MCF 10A (cell line): ENCODE measurements around the gene TSC22D1. TPM values are rescaled to one million over a fixed set of nuclear protein-coding genes. Genes with fewer than 3 reads are reported as not detected.

ENCODE experiments used
- BruUV-seq: library from RNA; stranded (reverse); fragments of 400-500 nt; replicated peaks from 2 replicates; lab custom pipeline; 2021; lab: Mats Ljungman, UMichigan
- CTCF ChIA-PET: fragments of 300-600 bp; sonication (Branson Sonifier 250); formaldehyde crosslinking; extraction: SDS; loops from one replicate; lab custom pipeline; 2021; ENCODE audit warnings: antibody characterized with exemption, inconsistent platforms; lab: Yijun Ruan, JAX
- POLR2A ChIA-PET: fragments of 300-600, 350-650 bp; sonication (Branson Sonifier 250); formaldehyde crosslinking; extraction: SDS; loops from one replicate; lab custom pipeline; 2020; ENCODE audit warnings: antibody characterized with exemption, inconsistent platforms; lab: Yijun Ruan, JAX
- DNase-seq: peaks from one replicate; pipeline ENCODE4 v3.0.0-alpha.2; 2018; ENCODE audit not compliant: unreplicated experiment
- H3K27ac Mint-ChIP-seq: one replicate; pipeline ENCODE4 v1.8.0; 2022; ENCODE audit warnings: mild to moderate bottlenecking, low read depth, mixed read lengths; ENCODE audit not compliant: unreplicated experiment
- H3K27me3 Mint-ChIP-seq: one replicate; pipeline ENCODE4 v1.8.0; 2022; ENCODE audit warnings: mixed read lengths; ENCODE audit not compliant: insufficient read depth, unreplicated experiment
- H3K36me3 Mint-ChIP-seq: one replicate; pipeline ENCODE4 v1.8.0; 2022; ENCODE audit warnings: mild to moderate bottlenecking, moderate library complexity, mixed read lengths; ENCODE audit not compliant: insufficient read depth, unreplicated experiment
- H3K4me1 Mint-ChIP-seq: one replicate; pipeline ENCODE4 v1.8.0; 2022; ENCODE audit warnings: mixed read lengths; ENCODE audit not compliant: insufficient read depth, unreplicated experiment
- H3K4me3 Mint-ChIP-seq: one replicate; pipeline ENCODE4 v1.8.0; 2022; ENCODE audit warnings: mild to moderate bottlenecking, moderate library complexity, mixed read lengths; ENCODE audit not compliant: unreplicated experiment
- H3K9me3 Mint-ChIP-seq: one replicate; pipeline ENCODE4 v1.8.0; 2022; ENCODE audit warnings: mixed read lengths; ENCODE audit not compliant: unreplicated experiment
- CTCF ChIP-seq: fragments of 200-600 bp; IDR thresholded peaks from one replicate; pipeline ENCODE4 v1.8.0; 2022; ENCODE audit warnings: antibody characterized with exemption, mild to moderate bottlenecking; ENCODE audit not compliant: unreplicated experiment
- intact Hi-C: fragments of 100-400 bp; cut with micrococcal nuclease; formaldehyde crosslinking; loops from 2 replicates; pipeline ENCODE4 v1.14.1; 2022
- total RNA-seq: library from RNA; stranded (reverse); gene quantifications from 2 replicates; pipeline ENCODE4 v1.2.3, GENCODE V29; 2022

Gene TSC22D1
- total RNA-seq, 1 experiment from 2014 or later: 153 TPM

GRCh38 chr13:44417876-44418275 lies 158.3 kb downstream of the TSC22D1 start:
- Mint-ChIP-seq H3K36me3 (no peaks in the 10 kb centered on the region), H3K27me3 (no peaks in the 10 kb centered on the region), H3K4me3 (no peak overlapping the region), H3K27ac (no peak overlapping the region), H3K4me1 (no peaks in the 10 kb centered on the region), H3K9me3 (no peaks in the 10 kb centered on the region)
- DNase-seq: no peak
- no peak for TF ChIP-seq CTCF
- intact Hi-C loops: no loop called here
- ChIA-PET POLR2A (interaction anchor here (1.2 kb wide), 1 partner anchor 12 kb away, joined by 5 read pairs; no protein-coding TSS in a partner anchor), CTCF (interaction anchor here (0.6 kb wide), 2 partner anchors 406 to 1217 kb away, joined by 3 read pairs; no protein-coding TSS in a partner anchor)
- BruUV-seq: no TSS peak

GRCh38 chr13:44417446-44417845 lies 158.7 kb downstream of the TSC22D1 start:
- POLR2A ChIA-PET: interaction anchor here (1.2 kb wide), 1 partner anchor 11 kb away, joined by 5 read pairs; no protein-coding TSS in a partner anchor
- no peaks in the 10 kb centered on the region for H3K36me3 Mint-ChIP-seq
- no peak for DNase-seq
- H3K4me1 Mint-ChIP-seq: no peaks in the 10 kb centered on the region
- intact Hi-C loops: no loop called here
- H3K9me3 Mint-ChIP-seq: no peaks in the 10 kb centered on the region
- BruUV-seq: no TSS peak
- no peak overlapping the region for H3K27ac Mint-ChIP-seq
- no peak for TF ChIP-seq CTCF
- CTCF ChIA-PET: interaction anchor here (0.6 kb wide), 1 partner anchor 1216 kb away, joined by 3 read pairs; no protein-coding TSS in a partner anchor
- no peak overlapping the region for H3K4me3 Mint-ChIP-seq
- H3K27me3 Mint-ChIP-seq: no peaks in the 10 kb centered on the region

- Mint-ChIP-seq H3K27me3 (no peaks in the 10 kb centered on the region), H3K9me3 (no peaks in the 10 kb centered on the region), H3K27ac (no peak overlapping the region), H3K4me1 (no peaks in the 10 kb centered on the region), H3K36me3 (no peaks in the 10 kb centered on the region), H3K4me3 (no peak overlapping the region)
- TF ChIP-seq CTCF: no peak
- CTCF ChIA-PET: no interaction called here
- intact Hi-C loops: no loop called here
- BruUV-seq: no TSS peak
- POLR2A ChIA-PET: no interaction called here
- no peak for DNase-seq
Measured at GRCh38 chr13:44416744-44417143, 159.4 kb downstream of the TSC22D1 start.

- CTCF ChIA-PET: no interaction called here
- DNase-seq: no peak
- H3K9me3 Mint-ChIP-seq: no peaks in the 10 kb centered on the region
Measured at GRCh38 chr13:44416301-44416700, 159.8 kb downstream of the TSC22D1 start.

More at GRCh38 chr13:44416301-44416700, 159.8 kb downstream of the TSC22D1 start:
- intact Hi-C loops: no loop called here
- no peak for TF ChIP-seq CTCF
- Mint-ChIP-seq H3K27me3 (no peaks in the 10 kb centered on the region), H3K36me3 (no peaks in the 10 kb centered on the region), H3K4me3 (no peak overlapping the region), H3K27ac (no peak overlapping the region), H3K4me1 (no peaks in the 10 kb centered on the region)
- no TSS peak for BruUV-seq
- POLR2A ChIA-PET: no interaction called here
